ENCODE data around the gene MUC6.

GRCh38 chr11:971092-971690 is 65.3 kb downstream of the MUC6 start:
- no peak for TF ChIP-seq SIN3A (IDR thresholded peaks at IDR 0.05; ENCODE audit: borderline replicate concordance, insufficient read depth, low read length)
- no peak for TF ChIP-seq FOXP2 (optimal IDR thresholded peaks at IDR 0.05; ENCODE audit: borderline replicate concordance, extremely low read depth, extremely low read length, insufficient read depth)
- no peak for TF ChIP-seq TAF1 (IDR thresholded peaks at IDR 0.05; ENCODE audit: borderline replicate concordance, insufficient read depth, low read length)

Data from PFSK-1 (cell line).